Tibial nerve (tissue), 3 donors: ENCODE measurements around the gene HCFC1.

Source experiments
- CTCF ChIP-seq, 5 experiments: fragments of 200-600 bp in 3 of 5; fragments of 450-650 bp in 2 of 5; sonication (generic) in 3 of 5; IDR thresholded peaks; one replicate each; pipeline ENCODE4 v1.5.1; 2016 to 2019; ENCODE audit warnings: antibody characterized with exemption in 5 of 5, mild to moderate bottlenecking in 3 of 5, moderate library complexity in 2 of 5
- POLR2A ChIP-seq, 2 donors: fragments of 450-650 bp; IDR thresholded peaks; one replicate each; pipeline ENCODE4 v1.6.1; 2017; ENCODE audit warnings: antibody characterized with exemption in 2 of 2, mild to moderate bottlenecking in 2 of 2, moderate library complexity in 2 of 2

GRCh38 chrX:153938226-153938786 is 33.3 kb downstream of the HCFC1 start:
- TF ChIP-seq POLR2A (IDR thresholded peaks at IDR 0.05) (no peak), CTCF (IDR thresholded peaks at IDR 0.05) (no peak)
